ENCODE measurements around the gene IL1F10.
"Not testable (repeated sequence)": the region's sequence is repeated elsewhere in the genome, so short reads cannot be mapped to it uniquely, and the experiment has no call there.

The IL1F10 gene

DNA sequence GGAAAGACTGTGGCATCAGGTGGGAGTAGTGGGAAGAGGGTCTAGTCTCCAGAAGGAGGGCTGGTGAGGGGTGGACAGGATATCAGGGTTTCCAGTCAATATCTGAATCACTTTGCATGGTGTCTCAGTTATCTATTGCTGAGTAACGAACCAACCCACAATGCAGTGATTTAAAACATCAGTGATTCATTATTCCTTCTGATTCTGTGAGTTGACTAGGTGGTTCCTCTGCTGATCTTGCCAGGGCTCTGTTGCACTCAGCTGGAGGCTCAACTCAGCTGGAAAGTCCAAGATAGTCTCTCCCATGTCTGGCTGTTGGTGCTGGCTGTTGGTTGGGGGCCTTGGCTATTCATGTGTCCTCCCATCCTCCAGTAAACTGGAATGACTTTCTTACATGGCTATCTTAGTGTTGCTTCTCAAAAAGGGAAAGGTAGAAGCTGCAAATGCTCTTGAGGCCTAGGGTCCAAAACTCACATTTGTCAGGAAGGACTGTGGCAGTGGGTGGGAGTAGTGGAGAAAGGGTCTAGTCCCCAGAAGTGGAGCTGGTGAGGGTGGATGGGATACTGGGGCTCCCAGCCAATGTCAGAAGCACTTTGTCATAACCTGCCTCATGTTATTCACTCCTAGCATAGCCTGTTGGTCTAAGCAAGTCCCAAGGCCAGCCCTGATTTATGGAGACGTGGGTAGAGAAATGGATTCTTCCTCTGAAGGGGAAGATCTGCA is 13.9 kb downstream of the IL1F10 start:
- no peak for DNase-seq

DNA sequence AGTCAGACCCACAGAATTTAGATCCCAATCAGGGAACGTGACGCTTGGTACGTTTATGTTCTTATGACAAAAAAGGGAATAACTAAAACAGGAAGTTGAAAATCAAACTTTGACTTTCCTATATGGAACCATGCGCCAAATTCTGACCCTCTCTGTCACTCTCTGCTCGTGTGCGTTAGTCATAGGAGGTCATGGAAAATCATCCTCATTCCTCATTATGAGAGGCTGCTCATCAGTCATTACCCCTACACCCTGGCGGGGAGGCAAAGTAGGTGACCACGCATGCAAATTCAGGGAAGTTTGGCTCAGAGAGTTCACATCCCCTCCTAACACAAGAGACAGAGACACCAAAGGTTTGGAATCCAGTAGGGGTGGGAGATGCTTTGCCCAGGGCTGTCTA is 15.5 kb downstream of the IL1F10 start:
- DNase-seq, result no peak

DNA sequence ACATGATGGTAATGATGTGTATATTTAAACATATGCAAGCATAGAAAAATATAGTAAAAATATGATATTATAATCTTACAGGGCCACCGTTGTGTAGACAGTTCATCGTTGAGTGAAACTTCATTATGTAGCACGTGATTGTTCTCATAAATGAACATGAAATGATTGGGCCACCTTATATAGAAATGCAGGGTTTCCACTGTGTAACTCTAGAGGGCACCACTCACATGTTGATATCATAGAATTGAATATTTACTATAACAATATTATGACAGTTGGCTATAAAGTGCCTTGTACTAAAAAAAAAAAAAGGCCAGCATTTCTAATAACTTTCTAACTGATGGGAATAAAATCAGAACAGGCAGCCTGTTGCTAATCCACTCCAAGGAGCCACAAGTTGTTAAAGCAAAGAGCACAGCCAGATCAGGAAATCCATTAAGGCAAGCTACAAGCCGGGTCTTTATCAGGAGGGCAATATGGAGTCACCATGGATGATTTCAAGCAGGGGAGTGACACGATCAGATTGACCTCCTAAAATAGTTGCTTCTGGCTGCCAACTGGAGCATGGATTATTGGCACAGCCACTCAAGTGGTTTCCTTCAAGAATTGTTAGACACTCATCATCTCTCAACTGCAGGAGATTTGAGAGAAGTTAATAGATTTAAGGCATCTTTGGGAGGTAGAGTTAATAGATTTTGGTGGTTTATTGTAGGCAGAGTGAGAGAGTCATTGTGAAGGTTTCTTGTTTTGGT is 16.7 kb downstream of the IL1F10 start:
- no peak for DNase-seq

DNA sequence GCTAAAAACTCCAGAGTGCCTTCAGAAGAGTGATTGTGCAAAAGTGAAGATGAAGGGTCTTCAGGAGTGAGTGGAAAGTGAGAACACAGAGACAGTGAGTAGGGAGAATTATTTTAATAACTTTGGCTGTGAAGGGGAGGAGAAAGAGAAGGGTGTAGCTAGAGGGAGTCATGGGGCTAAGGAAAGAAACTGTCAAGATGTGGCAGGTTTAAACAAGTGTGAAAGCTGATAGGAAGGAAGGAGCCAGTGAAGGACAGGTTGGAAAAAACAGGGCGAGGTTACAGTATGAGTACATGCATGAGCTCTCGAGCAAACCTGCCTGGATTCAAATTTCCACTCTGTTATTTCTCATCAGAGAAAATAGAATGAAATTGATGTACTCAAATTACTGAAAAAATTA is 17.8 kb downstream of the IL1F10 start:
- DNase-seq, result no peak

DNA sequence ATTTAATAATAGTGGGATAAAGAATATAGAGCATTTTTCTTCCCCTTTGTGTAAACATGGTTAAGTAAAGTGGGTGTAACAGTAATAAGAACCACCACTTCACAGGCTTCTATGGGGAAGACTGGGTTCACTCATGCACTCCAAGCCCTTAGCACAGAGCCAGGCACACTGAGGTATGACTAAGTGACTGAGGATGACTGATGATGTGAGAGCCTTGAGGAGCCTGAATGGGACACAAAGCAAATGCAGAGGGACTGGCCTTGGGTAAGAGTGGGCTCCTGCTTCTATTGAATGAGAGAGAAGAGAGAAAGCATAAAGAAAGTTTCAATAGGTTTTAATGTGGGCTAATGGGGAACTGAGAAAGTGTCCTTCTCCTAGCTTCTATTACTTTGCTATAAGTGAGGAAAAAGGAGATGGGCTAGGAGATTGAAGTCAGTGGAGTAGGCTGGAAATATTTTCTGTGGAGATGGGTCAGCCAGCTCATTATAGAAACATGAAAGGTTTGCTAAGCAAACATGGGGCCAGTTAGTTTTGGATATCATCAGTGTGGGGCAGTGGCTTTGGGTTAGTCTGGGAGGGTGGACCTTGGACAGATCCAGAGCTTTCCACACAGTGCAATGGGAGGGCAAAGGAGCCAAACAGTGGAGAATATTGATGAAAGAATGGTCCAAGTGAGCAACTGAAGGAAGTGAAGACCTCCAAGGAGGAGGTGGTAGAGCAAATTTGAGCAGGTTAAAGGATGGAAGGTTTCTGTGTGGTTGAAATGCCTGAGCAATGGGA is 20.6 kb downstream of the IL1F10 start:
- no peak for DNase-seq

DNA sequence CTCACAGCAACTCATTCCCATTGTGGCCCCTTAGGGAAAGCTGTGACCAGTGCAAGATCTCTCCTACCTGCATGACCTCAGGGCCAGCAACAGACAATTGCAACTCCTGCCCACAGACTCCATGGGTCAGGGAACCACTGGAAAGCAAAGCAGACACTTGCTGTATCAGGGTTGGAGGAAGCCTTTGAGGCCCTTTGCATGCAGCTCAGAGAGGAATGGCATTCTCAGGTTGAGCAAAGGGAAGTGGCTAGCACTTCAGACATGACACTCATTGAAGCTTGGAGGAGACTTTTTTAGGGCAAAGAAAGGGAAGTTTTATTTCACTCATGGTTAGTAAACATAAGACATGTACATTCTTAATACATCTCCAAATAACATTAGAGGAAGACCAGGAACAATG is 22.1 kb downstream of the IL1F10 start:
- DNase-seq, result no peak

DNA sequence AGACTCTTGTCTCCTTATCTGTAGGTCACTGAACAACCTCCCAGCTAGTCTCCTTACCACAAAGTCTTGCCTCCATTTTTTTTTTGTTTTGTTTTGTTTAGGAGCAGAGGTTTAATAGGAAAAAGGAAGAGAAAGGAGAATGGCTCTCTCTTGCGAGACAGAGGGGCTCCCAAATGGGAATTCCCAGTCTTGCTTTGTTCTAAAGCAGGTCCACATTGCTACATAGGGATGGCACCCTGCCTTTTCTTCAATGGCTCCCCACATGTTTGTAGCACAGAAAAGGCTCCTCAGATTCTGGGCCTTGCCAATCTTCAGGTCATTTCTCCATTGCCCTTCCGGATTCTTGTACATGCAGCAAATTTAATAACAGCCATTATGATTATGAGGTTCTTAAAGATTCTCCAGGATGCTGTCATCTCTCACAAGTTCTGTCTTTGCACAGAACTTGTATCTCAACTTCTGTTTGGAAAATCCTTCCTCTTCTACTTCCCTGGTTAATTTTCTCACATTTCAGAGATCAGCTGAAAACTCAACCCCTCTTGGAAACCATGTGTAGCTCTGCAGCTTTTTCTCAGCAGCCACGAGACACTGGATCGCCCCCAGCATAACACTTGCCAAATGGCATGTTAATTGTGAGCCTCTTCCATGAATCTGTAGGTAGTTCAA is 23.6 kb downstream of the IL1F10 start:
- no peak for DNase-seq

DNA sequence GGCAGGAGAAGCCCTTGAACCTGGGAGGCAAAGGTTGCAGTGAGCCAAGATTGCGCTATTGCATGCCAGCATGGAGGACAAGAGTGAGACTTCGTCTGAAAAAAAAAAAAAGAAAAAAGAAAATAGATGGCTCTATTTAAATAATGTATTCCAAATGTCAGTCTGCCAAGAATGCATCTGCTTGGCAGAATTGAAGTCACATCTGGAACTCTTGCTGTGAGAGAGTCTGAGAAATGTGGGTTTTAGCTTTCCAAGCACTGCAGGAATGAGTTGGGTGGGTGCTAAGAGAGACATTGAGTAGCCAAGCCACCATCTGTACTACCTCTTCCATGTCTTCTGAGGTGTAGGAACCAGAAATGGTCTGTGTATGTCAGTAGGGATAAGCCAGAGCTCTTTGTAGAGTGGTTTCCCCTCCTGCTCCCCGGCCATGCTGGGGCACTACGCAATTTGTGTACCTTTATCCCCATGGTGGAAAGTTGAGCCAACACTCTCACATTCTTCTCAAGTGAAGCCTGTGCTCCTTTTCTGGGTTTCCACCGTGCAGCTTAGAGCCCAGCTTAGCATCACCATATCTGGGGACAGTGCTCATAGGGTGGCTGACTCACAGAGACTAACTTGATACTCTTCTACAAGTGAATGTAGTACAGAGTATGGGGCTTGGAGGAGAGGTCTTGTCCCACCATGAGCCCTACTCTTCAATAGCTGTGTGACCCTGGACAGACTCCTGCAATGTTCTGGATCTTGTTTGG is 25.3 kb downstream of the IL1F10 start:
- DNase-seq, result no peak

DNA sequence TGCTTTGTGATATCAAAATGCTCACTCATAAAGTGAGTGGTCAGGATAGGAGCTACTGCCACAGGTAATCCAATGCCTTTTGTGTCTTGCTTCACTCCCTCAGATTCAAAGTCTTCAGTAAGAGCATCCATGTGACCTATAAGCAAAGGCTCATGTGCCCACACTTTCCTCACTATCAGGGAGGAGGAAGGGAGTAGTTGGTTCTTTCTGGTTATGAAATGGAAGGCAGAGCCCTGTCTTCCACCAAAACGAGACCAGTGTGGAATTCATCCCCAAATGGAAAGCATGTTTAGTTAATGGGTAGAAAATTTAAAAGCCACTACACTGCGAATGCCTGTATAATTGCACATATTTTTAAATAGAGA is 25.8 kb downstream of the IL1F10 start:
- DNase-seq, result no peak

DNA sequence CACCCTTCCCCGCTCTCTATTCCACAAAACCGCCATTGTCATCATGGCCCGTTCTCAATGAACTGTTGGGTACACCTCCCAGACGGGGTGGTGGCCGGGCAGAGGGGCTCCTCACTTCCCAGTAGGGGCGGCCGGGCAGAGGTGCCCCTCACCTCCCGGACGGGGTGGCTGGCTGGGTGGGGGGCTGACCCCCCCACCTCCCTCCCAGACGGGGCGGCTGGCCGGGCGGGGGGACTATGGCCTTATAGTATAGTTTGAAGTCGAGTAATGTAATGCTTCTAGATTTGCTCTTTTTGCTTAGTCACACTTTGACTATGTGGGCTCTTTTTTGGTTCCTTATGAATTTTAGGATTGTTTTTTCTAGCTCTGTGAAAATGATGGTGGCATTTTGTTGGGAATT is 28.5 kb downstream of the IL1F10 start:
- DNase-seq, result not testable (repeated sequence)

DNA sequence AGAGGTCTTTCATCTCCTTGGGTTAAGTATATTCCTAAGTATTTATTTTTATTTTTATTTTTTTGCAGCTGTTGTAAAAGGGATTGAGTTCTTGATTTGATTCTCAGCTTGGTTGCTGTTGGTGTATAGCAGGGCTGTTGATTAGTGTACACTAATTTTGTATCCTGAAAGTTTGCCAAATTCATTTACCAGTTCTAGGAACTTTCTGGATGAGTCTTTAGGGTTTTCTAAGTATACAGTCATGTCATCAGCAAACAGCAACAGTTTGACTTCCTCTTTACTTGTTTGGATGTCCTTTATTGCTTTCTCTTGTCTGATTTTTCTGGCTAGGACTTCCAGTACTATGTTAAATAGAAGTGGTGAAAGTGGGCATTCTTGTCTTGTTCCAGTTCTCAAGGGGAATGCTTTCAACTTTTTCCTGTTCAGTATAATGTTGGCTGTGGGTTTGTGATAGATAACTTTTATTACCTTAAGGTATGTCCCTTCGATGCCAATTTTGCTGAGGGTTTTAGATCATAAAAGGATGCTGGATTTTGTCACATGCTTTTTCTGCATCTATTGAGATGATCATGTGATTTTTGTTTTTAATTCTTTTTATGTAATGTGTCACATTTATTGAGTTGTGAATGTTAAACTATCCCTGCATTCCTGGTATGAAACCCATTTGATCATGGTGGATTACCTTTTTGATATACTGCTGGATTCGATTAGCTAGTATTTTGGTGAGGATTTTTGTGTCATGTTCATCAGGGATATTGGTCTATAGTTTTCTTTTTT is 29.3 kb downstream of the IL1F10 start:
- not testable (repeated sequence) for DNase-seq

DNA sequence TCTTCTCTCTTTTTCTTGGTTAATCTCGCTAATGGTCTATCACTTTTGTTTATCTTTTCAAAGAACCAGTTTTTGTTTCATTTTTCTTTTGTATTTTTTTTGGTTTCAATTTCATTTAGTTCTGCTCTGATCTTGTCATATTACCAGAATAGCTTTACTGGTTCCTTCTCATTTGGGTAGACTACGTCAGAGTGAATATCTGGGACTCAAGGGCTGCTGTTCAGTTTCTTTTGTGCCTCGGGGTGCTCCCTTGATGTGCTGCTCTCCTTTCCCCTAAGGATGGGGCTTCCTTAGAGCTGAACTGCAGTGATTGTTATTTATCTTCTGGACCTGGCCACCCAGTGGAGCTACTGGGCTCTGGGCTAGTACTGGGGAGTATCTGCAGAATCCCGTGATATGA is 30.3 kb downstream of the IL1F10 start:
- no peak for DNase-seq

DNA sequence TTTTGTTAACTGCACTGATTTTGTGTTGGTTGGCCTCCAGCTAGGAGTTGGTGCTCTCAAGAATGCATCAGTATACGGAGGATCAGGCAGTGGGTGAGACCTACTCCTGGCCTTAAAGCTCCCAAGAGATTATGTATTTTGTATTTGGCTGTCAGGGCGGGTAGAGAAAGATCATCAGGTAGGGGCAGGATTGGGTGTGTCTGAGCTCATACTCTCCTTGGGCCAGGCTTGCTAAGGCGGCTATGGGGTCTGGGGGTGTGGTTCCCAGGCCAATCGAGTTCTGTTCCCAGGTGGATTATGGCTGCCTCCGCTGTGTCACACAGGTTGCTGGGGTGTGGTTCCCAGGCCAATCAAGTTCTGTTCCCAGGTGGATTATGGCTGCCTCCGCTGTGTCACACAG is 30.8 kb downstream of the IL1F10 start:
- DNase-seq, result no peak

DNA sequence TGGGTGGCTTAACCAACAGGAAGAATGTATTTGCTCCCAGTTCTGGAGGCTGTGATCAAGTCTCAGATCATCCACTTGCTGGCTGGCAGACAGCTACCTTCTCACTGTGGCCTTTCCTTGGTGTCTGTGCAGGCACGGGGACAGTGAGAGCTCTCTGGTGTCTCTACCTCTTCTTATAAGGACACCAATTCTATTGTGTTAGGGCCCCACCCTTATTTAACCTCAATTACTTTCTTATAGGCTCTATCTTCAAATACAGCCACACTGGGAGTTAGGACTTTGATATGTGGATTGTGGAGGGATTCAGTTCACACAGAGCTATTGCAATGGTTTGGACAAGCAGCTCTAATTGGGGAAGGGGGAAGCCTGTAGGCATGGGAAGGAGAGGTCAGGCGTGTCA is 34.4 kb downstream of the IL1F10 start:
- no peak for DNase-seq

DNA sequence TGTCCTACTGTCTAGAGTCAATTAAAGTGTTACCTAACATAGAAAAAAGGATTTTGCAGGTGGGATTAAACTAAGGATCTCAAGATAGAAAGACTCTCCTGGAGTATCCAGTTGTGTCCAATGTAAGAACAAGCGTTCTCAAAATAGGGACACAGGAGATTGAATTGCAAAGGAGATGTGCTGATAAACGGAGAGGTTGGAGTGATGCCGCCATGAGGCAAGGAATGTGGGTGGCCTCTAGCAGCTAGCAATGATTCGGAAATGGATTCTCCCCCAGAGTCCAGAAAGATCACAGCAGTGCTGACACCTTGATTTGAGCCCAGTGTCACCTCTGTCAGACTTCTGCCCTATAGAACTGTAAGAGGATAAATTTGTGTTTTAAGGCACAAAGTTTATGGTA is 35.5 kb downstream of the IL1F10 start:
- DNase-seq, result no peak

DNA sequence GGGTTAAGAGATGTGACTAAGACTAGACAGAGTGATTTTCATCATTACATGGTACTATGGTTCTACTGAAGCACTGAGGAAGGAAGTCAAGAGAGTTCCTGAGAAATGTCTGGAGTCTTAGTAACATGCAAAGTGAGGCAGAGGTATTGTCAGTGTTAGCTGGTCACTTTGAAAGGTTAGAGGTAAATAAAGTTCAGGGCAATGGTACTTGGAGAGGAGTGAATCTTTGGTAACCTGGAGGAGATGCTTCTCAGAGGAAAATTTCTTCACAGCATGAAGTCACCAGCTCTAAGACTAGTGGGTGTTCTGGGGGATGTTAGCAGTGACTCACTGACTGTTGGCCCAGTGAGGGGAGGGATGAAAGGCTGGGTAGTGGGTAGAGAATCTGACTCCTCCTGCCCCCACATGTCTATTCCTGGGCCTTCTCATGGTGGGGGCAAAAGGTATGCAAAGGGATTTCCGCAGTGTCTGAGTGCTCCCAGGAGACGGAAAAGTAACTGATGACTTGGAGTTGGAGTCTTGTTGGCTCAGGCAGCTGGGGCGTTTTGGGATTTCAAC is 36.4 kb downstream of the IL1F10 start:
- DNase-seq, result no peak

DNA sequence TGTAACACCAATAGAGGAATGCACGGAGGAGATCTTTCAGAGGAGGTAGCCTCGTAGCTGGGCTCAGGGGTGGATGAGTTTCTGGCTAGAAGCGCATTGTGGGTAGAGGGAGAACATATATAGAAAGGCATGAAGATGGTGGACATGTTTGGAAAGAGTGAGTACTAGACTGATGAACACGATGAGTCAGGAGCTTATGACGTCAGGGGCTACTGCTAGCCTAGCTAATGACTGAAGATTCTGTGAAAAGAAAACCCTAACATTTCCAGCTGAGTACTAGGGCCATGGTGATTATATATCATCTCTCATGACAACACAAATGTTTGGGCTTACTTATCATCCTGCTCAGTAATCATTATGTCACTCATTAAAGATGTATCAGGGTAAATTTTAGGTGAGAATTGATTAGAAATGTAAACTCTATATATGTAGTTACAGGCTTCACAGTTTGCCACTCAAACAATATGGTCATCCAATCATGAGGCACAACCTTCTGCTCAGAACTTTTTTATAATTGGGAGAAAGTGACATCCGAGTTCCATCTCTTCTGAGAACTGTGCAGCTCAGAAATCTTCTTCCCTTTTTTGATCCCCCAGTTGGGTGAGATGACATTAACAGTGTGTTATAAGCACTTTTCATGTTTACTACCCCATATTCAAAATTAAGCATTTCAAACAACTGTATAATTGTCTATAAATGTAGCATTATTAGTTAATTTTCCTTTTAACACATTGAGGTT is 37.4 kb downstream of the IL1F10 start:
- DNase-seq, result no peak

DNA sequence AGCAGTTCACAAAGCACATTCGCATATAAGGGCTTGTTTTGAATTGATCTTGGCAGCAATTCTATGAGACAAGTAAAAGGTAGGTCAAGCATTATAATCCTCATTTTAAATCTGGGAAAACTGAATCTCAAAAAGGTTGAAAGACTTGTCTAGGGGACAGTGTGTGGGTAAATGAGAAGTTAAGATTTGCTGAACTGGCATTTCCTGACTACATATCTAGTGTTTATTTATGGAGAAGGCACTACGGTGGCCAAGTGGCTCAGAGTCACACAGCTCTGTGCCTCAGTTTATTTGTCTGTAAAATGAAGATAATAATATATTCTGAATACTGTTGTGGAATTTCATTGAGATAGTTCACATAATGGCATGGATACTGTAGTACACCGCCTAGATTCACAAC is 43.4 kb downstream of the IL1F10 start:
- DNase-seq, result no peak

DNA sequence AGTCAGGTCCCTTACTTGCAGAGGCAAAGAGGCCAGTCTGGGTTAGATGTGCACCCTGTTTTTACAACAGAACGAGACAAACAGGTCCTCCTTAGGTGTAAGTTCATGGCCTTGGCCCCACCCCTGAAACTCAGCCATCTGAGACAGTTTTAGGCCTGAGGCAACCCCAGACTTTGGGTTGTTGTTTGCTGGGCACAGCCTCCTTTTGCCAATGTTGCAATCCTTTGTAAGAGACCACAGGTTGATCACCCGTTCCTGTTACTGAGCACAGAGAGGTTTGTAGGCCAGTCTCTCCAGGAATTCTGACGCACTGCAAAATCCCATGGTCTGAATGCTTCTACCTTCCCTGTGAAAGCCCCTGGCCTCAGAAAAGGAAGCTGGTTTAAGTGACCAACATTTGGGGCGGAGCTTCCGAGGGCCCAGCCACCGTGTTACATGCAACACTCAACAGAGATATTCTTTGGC is 44.1 kb downstream of the IL1F10 start:
- DNase-seq, result no peak

DNA sequence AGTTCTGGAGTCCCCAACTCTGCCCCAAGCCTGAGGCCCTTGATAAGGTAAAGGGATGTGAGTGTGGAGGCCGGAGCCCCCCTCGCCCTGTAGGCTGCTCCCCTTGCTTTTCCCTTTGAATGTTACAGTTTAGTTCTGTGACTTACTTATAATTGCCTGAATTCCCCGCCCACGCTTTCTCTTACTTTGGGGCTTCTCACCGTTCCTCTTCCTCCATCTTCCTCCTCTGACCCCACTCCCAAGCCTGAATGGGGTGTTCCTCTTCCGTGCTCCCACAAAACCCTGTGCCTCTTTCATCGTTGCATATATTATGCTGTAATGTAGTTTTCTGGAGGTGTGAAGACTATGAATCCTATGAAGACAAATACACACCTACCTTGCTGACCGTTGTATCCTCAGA is 44.7 kb downstream of the IL1F10 start:
- no peak for DNase-seq

DNA sequence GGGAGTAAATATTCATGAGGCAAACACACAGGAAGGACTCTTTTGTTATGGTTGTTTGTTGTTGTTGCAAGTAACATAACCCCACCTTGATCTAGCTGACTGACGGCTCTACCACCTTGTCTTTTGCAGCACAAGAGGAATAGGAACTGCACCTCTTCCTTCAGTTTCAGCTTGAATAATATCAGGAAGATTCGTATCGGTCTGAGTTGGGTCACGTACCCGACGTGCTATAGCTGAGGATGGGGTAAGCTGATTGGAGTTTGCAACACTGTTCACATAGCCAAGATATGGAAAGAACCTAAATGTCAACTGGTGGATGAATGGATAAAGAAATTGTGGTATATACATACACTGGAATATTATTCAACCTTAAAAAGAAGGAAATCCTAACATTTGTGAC is 45.1 kb downstream of the IL1F10 start:
- DNase-seq, result no peak
